CD4-positive, alpha-beta T cell treated with Interferon alpha-2 for 1 hour (primary cell): ENCODE data around the gene THRB.
"Not testable (repeated sequence)": the region's sequence is repeated elsewhere in the genome, so short reads cannot be mapped to it uniquely, and the experiment has no call there.

Experiments
- DNase-seq, 2 donors: peaks; one replicate each; pipeline ENCODE4 v3.0.0-alpha.2; 2020 to 2022

THRB gene

DNA sequence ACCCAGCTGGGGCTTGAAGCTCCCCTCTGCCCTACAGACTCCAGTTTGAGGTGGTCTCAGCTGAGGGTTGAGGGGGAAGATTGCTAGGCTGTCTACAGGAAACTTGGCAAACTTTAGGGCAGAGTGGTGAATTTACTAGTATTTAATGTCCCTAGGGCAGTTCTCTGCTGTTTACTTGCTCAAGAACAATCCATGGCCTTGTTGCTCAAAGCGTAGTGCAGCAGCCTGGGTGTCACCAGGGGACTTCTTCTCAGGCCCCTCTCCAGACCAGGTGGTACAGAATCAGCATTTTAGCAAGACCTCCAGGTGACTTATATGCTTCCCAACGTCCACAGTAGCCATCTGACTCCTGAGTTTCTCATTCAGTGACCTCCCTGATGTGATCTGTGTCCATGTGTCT, 360.7 kb downstream of the THRB start:
- no peak for DNase-seq

DNA sequence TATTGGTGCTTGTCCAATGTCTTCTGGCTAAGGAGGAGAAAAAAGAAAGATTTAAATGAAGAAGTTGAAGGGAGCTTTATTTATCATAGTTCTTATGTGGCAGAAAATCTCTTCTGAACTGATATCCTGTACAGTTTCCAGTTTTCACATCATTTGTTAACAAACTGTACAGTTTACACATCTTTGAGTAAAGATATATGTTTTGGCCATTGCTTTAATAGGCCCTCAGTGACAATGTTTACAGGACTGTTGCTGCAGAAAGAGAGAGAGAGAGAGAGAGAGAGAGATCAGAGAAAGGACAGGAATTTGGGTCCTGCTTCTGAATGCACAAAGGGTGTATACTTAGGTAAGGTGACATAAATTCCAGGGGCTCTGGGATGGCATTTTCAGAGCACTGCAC, 361.2 kb downstream of the THRB start:
- DNase-seq = no peak

DNA sequence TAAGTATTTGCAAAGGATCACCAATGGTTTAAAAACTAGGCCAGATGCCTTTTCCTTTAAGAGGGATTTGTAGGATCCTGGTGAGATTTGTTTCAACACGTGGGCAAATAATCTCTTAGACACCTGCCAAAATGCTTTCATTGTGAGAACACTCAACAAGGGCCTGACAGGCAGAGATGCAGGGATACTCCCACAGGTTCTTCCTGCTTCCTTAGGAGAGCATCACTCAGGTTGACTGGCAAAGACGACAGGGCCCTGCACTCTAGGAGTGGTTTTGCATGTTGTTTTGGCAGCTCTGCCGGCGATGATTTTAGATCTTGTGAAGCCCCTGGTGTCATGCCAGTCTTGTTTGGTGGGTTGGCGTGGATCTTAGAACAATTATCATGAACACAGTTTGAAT, 365.1 kb downstream of the THRB start:
- no peak for DNase-seq

DNA sequence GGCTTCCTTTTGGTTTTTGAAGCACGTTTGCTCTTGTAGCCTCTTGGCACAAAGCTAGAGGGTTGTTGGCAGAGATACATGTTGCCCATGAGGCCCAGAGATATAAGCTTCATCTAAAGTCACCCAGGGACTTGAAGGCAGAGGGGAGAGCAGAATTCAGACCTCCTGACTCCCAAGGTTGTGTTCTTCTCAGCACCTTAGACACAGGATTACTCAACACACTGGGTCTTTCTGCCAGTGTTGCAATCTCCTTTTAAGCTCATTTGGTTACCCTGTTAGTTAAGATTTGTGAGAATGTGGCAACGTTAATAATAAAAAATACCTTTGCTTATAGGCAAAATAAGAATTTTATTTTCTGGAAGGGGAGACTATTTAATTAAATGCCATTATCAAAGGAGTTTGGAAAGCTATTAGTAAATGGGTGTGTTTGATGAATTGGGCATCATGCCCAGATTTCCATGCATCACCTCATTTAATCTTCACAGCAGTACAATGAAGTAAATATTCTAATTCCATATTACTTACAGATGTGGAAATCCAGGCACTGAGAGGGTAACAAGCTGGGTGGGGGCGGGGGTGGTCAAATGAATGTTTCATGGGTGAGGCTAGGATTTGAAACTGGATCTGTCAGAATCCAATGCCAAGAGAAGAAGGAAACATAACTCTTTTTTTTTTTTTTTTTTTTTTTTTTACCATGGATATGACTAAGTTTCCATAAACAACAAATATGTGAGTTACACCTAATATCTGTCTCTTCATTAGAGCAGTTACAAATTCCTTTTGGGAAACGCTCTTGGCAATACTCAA, 366.2 kb downstream of the THRB start:
- DNase-seq = no peak

DNA sequence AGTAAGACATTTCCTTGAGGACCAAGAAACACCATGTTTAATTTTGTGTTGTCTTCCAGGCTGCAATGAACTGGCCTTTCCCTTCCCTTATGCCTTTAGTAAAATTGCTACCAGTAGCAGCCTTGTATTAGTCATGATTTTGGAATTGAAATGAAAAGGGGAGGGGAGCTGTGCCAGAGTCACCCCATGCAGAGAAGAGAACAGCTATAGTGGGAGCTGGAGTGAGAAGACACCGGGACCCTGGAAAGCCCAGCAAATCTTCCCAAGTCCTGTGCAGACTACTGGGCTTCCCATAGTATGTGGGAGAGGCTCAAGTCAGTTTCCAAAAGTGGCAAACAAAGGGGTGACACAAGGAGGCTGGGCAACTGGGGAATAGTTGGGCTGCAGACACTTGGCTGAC, 371.1 kb downstream of the THRB start:
- DNase-seq = no peak

DNA sequence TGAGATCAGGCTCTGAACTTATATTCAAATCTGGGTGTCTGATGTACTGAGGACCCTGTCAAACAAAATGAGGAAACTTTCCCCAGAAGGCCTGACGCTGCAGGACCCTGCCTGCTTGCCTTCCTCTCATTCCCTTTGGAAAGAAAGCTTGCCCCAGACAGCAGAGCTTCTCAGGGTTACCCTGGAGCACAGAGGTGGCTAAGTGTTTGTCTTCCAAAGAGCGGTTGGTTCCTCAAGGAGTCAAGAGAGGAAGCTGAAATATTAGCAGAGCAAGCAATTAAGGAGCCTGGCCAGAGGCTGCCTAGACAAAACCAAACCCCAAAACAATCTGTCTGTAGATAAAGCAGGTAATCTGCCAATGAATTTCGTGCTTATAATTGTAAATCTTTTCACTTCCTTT, 374.2 kb downstream of the THRB start:
- DNase-seq = no peak

DNA sequence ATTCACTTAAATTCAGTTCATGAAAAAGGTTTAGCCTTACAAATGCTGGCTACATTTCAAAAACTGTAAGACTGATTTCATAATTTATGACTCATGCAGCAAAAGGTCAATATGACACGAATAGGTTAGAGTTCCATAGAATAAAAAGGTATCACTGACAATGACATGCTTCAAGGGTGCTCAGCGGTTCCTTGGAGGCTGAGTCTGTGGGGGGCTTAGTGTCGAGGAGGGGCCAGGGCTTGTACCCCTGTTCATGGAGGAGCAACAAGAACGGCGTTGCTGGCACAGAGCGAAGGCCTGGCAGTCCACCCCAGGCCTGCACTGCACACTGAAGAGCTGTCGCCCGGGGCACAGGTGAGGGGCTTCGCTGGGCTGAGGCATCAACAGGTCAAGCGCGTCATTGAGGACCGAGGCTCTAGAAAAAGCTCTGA, 375.3 kb downstream of the THRB start:
- DNase-seq = no peak

DNA sequence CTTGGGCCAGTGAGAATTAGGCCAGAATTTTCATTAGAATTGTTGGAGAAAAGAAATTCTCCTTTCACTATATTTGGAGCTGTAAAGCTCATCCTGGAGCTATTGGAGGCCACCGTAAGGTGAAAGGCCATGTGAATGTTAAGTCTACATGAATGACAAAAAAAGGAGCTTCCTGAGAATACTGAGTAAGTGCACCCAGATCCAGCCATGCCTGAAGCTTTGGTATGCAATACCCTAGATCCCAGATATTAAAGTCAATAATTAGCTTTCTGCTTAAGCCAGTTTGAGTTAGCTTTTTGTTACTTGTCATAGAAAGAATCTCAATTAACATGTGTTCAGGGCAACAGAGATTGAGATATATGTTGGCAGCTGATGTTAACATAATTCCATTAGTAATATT, 377.1 kb downstream of the THRB start:
- DNase-seq = no peak

DNA sequence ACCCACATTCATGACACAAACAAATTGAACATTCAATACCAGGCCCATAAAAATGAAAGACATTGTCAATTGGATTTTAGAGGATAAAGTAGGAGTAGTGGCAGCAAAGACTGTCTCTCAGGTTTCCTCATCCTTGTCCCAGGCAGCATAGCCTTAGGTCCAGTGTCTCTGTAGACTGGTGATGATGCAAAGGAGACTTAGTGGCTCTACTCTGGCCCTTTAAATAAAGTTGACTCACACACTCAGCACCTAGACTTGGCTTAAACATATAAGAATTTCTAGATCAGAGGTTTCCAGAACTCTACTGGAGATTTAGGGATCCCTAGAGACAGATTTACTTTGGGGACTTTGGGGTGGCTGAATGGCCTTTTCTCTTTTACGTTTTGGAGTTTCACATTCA, 382.9 kb downstream of the THRB start:
- no peak for DNase-seq

DNA sequence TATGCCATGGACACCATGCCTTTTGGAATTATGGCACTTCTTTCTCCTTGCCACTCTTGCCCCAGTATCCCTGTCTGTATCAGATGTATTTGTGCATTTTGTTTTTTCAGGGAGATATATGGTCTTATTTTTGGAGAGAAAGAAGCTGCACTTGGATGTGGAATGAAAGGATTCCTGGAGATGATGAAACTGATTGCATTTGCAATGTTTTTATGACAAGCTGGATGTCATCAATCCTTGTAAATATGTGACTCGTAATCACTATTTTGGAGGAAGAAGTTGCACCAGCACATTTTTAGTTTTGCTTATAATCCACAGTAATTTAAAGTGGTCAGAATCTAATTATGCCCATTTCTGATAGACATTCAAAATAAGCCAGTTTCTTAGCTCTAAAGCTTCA, 384.6 kb downstream of the THRB start:
- no peak for DNase-seq

DNA sequence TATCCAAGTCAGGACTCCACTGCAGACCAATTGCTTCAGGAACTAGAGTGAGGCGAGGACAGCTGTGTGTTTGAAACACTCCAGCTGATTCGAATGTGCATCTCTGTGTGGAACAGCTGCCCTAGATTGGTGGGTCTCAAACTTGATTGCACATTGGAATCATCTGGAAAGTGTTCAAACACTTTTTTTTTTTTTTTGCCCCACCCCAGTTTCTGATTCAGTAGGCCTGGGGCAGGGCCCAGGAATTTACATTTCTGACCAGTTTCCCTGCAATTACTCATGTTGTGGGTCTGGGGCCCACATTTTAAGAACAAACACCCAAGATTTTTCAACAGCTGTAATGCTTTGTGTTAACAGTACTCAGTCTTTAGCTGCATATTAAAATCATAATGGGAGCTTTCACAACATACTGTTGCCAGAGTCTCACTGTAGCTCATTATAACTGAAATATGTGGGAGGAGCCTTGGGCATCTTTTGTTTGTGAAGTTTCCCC, 392.9 kb downstream of the THRB start:
- no peak for DNase-seq

DNA sequence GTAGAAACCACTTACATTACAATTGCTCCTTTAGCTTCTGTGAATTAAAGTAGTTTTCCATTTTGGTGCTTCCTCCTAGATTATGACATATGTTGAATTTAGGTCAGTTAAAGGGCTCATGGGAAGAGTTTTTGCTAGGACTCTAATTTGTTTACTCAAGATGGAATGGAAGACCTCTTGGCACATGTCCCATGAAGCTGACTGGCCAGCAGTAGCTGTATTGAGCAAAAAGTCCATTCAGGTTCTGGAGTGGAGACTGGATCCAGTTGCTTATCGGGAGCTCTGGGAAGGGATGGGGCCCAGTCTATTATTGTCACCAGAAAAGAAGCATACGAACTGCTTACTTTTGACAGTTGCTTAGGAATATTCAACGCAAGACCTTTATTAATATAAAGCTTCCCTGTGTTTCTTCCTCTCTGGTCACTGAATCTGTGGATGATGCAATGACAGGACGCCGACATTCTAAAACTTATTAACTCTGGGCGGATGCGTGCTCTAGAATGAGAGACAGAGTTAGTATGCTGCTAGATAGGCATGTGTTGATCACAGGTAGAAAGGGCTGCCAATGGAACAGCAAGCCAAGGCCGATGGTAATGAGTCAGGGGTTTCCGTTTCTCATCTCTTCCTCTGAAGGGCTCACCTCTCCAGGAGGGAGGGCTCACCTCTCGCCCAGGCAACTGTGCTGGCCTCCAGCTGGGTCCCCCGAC, 393.8 kb downstream of the THRB start:
- DNase-seq = no peak

DNA sequence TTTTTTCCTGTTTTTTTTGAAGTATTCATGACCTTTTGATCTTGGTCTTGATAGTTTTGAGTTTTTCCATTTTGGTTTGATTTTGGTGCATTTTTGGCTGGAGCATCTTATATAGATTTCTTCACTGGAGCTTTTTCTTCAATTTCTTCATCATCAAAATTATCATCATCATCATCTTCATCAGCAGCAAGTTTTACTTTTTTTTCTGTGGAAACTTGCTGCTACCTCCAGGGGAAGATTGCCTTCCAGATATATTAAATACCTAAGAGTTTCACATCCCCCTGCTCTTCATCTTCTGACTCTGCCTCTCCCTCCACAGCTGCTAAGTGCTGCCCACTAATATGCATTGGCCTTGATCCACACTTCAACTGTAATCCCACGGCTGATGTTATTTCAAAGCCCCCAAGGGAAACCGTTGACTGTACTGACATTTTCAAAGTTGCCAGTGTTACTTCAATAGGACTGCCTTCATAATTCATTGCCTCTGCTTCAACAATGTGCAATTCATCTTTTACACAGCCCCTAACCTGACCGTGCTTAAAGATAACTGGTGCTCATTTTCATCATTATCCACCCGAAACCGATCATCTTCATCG, 397.9 kb downstream of the THRB start:
- no peak for DNase-seq

DNA sequence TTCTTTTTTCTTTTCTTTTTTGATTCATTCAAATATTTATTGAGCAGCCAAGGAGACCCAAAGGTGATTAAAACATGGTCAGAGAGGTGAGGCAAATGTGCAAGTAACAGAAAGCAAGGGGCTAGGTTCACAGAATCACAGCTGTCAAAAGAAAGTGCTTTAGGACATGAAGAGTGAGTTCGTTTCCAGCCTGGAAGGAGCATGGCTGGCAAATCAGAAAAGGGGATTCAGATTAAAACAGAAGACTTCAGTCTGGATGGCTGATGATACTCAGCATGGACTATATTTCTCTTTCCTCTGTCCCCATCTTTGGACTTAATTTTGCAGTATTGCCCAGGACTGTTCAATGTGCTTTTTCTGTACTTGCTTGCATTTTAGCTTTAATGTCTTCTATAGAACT, 398.4 kb downstream of the THRB start:
- no peak for DNase-seq

DNA sequence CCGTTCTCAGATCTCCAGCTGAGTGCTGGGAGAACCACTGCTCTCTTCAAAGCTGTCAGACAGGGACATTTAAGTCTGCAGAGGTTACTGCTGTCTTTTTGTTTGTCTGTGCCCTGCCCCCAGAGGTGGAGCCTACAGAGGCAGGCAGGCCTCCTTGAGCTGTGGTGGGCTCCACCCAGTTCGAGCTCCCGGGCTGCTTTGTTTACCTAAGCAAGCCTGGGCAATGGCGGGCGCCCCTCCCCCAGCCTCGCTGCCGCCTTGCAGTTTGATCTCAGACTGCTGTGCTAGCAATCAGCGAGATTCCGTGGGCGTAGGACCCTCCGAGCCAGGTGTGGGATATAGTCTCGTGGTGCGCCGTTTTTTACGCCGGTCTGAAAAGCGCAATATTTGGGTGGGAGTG, 399.8 kb downstream of the THRB start:
- DNase-seq = not testable (repeated sequence)

DNA sequence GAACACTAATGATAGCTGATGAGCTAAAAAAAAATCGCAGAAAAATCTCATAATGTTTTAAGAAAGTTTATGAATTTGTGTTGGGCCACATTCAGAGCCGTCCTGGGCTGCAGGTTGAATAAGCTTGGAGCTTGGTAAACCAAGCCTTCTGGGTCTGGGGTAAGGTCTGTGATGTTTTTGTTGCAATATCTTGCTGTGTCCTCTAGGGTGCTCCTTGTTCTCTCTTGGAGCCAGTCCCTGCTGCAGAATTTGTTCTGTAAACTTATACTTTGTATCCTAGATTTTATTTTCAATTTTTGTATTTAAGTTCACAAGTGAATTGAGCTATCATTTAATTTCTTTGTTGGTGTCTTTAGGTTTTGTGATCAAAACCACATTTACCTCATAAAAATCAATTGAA, 405.9 kb downstream of the THRB start:
- DNase-seq = no peak

DNA sequence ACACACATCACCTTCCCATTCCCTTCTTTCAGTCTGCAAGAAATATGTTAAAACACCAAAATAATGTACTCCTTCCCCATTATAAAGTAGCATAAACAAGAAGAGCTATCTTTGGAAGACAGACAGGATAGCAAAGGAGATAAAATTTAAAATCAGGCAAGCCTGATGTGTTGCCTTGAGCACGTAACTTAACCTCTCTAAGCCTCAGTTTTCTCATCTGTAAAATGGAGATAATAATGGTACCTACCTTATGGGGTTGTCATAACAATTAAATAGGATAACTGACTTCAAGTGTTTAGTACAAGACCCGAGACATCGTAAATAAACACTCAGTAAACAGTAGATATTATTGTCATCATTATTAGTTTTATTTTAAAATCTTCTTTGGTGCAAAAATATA, 407.2 kb downstream of the THRB start:
- no peak for DNase-seq

DNA sequence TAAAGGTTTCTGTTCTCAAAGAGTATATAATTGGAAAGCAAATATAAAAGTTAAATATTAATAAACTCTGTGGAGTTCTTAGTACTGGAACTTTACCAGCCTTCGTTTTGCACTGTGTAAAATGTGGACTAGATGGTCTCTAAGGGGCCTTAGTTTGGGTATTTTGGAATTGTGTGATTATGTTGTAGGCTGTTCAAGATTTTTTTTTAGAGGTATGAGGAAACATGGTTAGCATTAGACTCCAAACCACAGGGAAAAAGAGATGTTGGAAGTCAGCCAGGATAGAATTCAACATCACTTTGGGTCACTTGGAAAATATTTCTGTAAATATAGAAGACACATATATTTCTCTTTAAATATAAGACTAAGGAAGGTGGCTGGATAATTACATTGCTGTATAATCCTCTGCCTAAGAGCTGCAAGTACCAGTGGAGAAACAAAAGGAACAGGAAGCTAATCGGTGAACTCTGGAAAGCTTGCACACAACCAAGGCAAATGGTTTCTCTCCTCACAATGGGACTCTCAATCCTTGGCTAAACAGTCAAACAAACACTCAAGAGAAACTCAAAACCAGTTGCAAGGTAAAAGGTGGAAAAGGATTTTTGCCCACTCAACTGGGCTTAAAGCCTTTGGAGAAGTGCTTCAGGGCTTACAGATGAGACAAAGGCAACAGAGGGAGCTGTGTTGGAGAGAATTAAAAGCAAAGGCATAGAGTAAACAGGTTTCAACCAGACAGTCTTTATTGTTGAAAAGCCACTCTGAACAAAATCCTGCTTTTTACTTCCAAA, 407.8 kb downstream of the THRB start:
- DNase-seq = no peak

DNA sequence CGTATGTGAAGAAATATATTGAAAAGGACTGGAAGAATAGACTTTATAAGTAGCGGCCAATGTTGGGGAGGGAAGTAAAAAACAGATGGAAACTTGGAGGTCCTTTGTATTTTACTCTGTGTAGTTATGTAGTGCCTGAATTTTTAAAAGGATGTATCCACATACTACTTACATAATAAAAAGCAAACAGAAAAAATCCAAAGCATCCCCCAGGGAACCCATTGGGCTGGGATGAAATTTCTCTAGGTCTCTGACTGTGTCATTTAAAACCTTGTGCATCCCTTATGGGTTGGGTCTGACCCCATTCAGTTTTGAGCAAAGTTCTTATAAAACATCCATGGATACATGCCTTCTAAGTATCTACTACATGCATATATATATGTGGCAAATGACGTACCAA, 408.4 kb downstream of the THRB start:
- DNase-seq = no peak

DNA sequence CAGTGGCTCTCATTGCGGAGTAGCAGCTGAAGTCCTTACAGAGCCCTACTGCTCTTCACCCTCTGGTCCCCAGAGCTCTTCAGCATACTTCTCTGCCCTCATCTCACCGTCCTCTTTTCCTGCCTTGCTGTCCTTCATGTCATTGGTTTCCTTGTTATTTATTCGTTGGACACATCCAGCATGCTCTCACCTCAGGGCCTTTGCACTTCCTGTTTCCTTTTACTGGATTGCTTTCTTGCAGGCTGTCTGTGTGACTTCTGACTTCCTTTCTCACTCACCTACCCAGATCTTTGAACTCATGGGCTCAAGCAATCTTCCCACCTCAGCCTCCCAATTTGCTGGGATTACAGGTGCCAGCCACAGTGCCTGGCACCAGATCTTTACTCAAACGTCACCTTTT, 422.5 kb downstream of the THRB start:
- no peak for DNase-seq

DNA sequence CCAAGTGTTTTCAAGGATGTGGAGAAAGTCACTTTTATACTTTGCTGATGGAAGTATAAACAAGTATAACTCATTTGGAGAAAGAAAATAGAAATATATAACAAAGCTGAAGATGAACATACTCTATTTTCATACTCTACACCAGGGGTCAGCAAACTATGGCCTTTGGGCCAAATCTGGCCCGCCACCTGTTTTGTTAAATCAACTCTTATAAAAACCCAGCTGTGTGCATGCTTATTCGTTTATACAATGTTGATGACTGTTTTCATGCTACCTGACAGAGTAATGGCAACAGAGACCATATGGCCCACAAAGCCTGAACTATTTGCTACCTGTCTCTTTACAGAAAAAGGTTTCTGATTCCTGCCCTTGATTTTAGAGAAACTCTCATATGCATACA, 425.6 kb downstream of the THRB start:
- DNase-seq = no peak

DNA sequence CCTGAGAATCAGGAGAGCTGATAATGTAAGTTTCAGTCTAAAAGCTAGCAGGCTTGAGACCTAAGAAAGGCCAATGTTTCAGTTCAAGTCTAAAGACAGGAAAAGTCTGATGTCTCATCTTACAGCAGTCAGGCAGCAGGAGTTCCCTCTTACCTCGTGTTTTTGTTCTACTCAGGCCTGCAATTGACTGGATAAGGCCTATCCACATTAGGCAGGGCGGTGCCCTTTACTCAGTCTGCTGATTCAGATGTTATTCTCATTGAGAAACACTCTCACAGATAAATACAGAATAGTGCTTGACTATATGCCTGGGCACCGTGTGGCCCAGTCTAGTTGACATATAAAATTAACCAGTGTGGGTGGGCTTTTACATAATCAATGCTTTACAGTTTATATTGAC, 427.2 kb downstream of the THRB start:
- DNase-seq = no peak
